Kidney glomerular epithelial cell (primary cell): ENCODE measurements around the gene PNMA8B.
"Not testable (repeated sequence)": the region's sequence is repeated elsewhere in the genome, so short reads cannot be mapped to it uniquely, and the experiment has no call there.

Source experiments
- DNase-seq: peaks from one replicate; lab custom pipeline; 2025; lab: John Stamatoyannopoulos, UW

PNMA8B gene, protein sequence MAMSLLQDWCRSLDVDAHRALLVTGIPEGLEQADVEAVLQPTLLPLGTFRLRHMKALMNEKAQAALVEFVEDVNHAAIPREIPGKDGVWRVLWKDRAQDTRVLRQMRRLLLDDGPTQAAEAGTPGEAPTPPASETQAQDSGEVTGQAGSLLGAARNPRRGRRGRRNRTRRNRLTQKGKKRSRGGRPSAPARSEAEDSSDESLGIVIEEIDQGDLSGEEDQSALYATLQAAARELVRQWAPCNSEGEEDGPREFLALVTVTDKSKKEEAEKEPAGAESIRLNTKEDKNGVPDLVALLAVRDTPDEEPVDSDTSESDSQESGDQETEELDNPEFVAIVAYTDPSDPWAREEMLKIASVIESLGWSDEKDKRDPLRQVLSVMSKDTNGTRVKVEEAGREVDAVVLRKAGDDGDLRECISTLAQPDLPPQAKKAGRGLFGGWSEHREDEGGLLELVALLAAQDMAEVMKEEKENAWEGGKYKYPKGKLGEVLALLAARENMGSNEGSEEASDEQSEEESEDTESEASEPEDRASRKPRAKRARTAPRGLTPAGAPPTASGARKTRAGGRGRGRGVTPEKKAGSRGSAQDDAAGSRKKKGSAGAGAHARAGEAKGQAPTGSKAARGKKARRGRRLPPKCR

DNA sequence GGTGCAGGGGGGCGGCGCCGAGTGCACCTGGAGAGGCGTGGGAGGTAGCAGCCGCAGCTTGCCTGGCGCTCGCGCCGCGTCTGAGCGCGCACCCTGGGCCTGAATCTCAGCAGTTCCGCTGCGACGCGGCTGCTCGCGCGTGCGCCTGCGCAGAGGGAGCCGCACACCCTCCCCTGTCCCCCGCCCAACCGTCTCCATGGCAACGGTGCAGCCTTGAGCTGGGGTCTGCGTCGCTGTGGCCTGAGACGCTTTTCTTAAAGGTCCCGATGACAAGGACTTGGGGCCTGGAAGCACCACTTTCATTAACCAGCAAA is at the start of gene PNMA8B:
PNMA8B (minus strand) TSS at position 82 of the 314 bp plus-strand sequence. CDS start 402 bp downstream, outside the sequence.
- peak; percentile 13 for DNase-seq

DNA sequence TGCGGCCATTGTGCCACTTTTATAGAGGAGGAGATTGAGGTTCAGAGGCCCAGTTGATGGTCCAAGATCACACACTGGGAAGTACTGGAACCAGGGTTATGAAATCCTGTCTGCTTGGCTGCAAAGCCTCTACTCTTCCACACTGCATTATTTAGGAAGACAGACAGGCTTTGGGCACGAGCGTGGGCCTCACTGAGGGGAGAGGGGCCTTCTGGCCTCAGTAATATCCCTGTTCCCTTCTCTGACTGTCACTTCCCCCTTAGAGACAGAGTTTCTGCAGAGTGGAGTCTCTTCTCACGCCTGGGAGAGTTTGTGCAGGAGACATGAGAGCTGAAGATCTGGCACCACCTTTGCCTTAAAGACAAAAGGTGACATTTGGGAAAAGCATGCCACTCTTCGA is 49.0 kb upstream of the PNMA8B start:
- no peak for DNase-seq

DNA sequence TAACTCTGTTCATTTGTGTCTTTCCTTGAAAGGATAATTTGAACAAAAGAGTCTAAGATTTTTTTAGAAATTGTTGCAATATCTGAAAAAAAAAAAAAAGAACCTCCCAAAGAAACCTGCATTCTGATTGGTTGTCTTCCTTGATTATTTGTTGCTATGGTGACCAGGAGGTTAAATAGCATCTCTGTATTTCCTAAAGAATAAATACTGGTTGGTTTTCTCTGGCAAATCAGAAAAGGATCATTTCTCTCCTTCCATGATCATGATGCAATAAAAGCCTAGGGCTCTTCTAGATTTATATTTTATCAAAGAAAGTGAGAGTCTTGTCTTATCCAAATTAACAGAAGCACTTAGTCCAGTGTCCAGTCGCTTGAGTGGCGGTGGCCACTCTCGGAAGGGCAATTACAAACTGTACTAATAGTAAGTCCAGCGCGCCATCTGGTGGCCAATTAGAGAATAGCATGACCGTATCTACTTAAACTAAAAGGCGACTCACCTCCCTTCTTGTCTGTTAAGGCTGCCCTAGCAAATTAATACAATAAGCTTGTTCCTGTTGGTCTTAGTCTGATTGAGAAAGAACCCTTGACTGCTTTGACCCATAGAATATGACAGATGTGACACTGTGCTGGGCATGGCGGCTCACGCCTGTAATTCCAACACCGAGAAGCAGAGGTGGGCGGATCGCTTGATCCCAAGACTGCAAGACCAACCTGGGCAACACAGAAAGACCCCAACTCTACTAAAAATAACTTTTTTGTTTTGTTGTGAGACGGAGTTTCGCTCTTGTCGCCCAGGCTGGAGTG is 47.0 kb upstream of the PNMA8B start:
- DNase-seq: peak; percentile 69

DNA sequence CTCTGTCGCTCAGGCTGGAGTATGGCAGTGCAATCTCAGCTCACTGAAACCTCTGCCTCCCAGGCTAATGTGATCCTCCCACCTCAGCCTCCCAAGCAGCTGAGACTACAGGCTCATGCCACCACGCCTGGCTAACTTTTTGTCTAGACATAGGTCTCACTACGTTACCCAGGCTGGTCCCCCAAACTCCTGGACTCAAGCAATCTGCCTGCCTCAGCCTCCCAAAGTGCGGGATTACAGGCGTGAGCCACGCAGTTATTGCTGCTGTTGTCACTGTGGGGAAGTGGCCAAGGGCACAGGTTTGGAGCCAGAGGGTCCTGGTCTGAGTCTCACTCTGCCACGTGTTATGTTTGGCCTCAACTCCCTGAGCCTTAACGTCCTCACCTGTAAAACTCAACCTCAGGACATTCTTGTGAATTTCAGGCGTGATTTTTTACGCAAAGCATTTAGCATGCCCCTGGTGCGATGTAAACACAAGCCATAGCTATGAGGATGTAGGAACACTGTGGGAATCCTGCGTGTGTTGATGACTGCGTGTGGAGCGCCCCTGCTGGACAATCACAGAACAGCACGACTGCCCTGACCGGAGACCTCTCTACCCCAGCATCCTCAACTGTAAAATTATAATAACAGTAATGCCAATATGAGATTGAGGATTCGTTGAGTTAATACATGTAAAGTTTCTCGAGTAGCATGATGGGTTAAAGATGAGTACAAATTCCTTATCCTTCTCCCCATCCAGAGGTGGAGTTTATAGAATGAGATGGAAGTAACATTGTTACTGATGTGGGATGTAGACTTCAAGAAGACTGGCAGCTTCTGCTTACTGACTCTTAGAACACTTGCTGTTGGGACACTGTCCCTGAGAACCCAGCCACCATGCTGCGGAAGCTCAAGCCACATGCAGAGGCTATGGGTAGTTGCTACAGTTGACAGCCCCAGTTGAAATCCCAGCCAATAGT is 41.8 kb upstream of the PNMA8B start:
- peak; percentile 1 for DNase-seq

DNA sequence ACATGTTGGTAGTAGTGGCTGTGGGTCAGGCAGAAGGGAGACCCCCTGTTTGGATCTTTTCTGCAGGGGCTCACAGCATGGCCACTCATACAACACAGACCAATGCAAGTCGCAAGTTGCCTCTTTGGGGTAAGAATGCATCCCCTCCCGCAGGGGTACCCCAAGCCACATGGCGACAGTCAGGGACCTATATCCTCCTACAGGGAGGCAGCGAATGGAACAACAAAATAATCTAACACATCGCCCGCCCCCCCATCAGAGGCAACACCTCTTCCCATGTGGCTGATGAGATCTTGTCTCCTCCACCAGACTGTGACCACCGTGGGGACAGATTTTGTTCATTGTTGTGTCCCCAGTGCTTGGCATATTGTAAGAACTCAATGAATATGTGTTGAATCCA is 40.7 kb upstream of the PNMA8B start:
- no peak for DNase-seq

DNA sequence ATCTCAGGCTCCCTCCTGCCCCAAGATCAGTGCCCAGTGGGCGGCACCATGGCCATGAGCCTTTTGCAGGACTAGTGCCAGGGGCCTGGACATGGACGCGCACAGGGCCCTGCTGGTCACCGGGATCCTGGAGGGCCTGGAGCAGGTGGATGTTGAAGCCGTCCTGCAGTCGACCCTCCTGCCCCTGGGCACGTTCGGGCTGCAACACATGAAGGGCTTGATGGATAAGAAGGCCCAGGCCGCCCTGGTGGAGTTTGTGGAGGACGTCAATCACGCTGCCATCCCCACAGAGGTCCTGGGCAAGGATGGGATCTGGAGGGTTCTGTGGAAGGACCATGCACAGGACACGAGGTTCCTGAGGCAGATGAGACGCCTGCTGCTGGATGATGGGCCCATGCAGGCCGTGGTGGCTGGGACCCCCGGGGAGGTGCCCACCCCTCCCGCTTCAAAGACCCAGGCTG is 38.0 kb upstream of the PNMA8B start:
- no peak for DNase-seq

DNA sequence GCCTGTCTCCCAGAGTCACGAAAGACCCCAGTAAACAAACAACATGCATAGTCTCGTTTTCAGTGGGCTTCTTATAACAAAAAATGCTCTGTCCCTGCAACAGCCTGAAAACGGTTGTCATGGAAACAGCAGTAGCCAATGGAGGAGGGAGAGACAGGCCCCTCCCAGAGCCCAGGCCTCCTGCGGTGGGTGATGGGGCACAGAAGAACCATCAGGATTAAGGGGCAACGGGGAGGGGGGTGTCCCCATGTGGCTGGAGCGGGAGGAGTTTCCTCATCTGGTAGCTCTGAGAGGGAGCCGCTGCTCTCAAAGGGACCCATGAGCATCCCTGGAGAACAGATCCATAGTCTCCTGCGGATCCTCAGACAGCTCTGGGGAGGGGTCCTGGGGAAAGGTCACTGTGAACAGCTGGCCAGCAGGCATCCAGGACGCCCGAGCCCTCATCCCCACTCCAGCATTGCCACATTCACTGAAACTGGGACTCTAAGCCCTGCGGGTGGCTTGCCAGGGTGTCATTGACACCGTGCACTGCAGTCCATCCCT is 37.5 kb upstream of the PNMA8B start:
- no peak for DNase-seq

DNA sequence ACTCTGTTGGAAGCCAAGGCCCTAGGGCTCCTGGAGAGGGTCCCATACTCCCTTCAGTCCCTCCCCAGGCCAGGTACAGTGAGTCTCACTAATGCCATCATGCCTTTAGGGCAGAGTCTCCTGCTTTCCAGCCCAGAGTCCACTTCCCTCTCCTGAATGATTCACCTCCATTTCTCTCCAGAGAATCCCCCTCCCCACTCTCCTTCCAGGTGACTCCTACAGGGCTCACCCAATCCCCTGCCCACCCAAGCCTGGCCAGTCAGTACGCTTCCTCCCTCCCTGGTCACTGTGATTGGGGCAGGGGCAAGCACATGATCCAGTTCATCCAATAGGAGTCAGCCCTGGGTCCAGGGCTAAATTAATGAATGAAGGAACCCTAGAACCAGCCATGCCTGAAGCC is 35.0 kb upstream of the PNMA8B start:
- DNase-seq: peak; percentile 2

DNA sequence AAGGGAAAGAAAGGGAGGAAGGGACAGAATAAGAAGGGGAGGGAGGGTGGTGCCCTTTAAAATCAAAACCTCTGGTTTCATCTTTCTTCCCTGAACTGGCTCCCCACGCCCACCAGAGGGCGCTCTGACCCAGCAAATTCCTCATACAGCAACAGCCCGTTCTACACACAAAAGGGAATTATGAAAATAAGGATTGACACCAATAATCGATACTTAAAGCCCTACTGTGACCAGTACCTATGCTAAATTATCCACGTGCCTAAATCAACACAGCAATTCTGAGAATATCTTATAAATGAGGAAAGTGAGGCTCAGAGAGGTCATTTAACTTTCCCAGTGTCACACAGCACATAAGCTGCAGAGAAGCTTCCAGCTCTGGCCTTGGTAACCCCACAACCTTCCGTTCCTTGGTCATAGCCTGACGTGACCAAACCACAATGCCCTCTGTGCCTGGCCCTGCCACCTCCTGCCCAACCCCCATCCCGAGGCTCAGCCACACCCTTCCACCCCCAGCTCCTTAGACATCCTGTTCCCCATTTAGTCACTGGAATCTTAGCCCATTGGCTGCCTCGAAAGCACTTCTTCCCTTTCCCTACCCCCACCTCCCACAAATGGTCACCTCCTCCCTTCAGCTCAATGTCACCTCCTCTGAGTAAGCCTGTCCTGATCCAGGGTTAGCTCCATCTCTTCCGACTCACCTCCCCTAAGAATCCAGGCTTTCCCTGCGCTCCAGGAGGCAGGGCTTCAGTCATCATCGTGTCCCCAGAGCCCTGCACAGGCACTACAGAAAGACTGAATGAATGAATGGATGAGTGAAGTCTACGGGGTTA is 34.2 kb upstream of the PNMA8B start:
- peak; percentile 31 for DNase-seq

DNA sequence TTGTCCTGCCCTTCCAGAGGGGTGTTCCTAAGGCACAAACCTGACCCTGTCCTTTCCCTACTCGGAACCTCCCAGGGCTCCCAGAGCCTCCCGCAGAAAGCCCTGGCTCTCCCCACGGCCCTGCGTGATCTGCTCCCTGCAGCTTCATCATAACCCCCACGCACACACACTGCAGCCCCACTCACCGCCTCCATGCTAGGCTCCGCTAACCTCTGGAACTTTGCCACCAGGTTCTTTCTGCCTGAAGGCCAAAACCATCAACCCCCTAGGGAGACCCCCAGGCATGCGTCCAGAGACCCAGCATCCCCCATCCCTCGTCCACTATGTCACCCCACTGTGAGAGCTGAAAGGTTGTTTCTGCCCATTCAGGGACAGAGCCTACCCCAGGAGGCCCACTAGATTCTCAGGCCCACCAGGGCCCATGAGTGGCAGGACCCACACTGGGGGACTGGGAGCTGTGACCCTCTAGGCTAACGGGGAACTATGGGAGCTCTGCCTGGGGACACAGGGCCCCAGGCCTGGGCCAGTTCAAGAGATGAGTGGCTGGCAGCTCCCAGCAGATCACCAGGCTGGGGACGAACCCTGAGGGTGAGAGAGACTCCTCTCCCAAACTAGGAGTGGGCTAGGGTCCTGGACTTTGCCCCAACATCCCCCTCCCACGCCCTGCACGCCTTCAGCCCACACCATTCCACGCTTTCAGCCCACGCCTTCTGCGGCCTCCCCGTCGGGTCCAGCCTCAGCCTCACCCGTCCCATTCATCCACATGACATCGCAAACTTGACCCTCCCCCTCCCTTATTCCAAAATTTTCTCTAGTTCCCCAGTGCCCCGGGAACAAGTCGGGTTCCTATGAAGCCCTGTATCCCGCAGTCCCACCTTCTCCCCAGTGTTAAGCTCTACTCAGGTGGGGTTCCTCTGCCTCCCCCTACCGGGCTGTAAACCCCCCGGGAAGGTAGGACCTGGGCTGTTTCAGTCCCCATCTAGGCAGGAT is 33.2 kb upstream of the PNMA8B start:
- DNase-seq: no peak

DNA sequence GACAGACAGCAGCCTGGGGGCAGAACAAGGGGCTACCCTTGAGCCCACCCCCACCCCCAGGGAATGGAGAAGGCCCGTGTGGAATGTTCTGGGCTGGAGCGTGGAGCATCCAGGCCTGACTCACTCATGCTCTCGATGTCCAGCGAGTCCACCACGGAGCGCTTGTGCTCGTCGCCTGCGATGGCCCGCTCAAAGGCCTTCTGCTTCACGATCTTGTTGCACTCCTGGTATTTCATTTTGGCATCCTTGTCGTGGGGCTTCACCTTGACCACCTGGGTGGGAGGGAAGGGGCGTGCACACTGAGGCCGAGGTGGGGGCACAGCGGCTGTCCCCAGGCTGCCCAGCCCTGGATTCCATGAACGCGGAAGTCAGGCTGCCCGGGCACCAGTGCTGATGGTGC is 31.1 kb upstream of the PNMA8B start:
- DNase-seq: not testable (repeated sequence)

DNA sequence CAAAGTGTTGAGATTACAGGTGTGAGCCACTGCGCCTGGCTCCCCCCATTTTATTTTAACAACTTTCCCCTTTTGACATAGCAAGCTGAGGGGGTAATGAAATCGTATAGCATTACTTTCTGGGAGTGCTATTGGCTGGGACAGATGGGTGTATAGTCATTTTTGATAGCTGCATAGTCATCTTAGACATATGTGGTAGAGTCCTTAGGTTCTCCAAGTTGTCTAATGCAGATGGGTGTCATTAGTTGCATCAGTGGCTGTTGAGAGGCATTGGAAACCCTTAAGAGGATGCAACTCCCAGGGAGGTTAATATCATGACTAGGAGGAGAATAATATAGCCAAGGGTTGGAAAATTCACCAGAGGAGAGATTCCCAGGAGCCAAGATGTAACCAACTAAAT is 28.6 kb upstream of the PNMA8B start:
- no peak for DNase-seq

DNA sequence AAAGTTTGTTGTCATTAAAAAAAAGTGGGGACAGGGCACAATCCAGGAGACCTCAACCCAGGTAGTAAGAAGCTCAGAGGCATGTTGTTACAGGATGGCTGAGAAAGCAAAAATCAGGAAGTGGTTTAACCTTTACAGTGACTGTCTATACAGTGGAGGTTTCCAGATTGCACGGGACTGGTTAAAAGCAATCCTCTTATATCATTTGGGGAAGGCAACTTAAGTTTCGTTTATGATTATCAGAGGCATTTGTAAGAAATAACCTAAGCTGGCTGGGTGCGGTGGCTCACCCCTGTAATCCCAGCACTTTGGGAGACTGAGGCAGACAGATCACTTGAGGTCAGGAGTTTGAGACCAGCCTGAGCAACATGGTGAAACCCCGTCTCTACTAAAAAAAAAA is 27.3 kb upstream of the PNMA8B start:
- DNase-seq: not testable (repeated sequence)

DNA sequence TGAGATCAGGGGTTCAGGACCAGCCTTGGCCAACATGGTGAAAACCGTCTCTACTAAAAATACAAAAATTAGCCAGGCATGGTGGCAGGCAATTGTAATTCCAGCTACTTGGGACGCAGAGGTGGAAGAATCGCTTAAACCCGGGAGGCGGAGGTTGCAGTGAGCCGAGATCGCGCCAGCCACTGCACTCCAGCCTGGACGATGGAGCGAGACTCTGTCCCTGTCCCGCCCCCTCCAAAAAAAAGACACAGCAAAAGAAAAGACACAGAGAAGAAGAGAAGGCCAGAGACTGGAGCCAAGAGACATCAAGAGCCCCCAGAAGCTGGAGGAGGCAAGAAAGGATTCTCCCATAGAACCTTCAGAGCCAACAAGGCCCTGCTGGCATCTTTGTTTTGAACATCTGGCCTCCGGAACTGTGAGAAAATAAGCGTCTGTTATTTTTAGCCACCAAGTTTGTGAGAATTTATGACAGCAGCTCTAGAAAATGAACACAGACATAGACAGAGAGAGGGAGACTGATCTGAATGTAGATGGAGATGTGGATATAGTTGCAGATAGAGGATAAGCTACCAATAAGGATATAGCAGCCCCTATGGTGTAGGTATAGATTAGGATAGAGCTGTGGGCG is 25.7 kb upstream of the PNMA8B start:
- DNase-seq: no peak

DNA sequence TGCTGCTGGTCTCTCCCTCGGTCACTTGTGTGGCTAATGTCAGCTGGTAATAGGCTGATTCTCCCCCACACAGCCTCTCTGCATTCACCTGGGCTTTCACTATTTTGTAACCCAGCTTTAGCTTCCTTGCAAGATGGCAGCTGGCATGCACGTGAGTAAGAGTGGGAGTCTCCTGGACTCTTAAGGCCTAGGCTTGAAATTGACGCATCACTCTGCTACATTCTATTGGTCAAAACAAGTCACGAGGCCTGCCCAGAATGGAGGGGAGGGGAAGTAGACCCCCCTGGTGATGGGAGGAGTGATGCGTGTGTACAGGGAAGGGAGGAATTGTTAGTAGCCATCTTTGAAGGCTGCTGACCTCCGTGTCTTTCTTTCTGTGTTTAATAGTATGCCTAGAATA is 24.9 kb upstream of the PNMA8B start:
- DNase-seq: no peak

DNA sequence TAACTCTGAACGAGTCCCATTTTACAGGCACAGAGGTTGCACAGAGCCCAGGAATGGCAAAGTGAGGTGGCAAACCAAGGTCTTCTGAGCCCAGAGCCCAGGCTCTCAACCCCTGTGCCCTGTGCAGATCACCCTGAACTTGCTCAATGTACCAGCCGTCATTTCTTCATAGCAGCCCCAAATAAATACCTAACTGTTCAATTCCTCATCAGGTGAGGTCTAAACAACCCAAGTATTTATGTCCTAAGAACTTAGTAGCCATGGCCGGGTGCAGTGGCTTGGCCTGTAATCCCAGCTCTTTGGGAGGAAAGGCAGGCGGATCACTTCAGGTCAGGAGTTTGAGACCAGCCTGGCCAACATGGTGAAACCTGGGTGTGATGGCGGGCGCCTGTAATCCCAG is 21.8 kb upstream of the PNMA8B start:
- no peak for DNase-seq

DNA sequence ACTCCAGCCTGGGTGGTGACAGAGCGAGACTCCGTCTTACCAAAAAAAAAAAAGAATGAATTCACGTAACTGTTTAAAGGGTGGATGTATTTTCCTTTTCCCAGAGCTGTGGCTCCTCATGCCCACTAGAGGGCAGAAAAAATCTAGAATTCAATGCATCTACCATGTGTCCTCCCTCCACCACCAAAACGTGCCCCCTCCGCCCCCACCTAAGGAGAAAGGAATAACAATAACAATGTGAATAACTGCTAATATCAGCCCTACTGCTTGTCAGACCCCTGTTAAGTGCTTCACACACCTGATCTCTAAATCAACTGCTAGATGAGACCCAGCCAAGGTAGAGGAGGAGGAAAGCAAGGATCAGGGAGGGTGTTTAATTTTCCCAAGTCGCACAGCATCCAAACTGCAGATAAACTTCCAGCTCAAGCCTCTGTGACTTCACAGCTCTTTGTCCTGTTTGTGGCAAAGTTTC is 20.2 kb upstream of the PNMA8B start:
- peak; percentile 16 for DNase-seq

DNA sequence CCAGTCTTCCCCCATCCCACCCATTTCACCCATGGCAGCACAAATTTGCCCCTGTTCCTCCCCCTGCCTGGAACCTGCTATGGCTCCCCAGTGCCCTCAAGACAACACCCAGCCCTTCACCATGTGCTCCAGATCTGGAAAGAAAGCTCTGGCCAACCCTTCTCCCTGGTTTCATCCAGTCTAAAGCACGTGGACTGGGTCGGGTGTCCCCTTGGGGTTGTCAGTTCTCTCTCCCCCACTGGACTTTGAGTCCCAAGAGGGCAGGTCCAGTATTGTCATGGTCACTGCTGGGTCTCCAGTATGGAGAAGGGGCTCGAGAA is 19.6 kb upstream of the PNMA8B start:
- no peak for DNase-seq
